Left ventricle myocardium inferior (tissue), 1 donor: ENCODE data around the gene REG1A. TPM values are rescaled to one million over a fixed set of nuclear protein-coding genes. Genes with fewer than 3 reads are reported as not detected.

Experiments
- DNase-seq: peaks from one replicate; pipeline ENCODE4 v3.0.0-alpha.2; 2020
- H3K27ac ChIP-seq: fragments of 200-600 bp; replicated peaks from 2 replicates; pipeline ENCODE4 v1.8.0; 2021
- H3K27me3 ChIP-seq: fragments of 200-600 bp; 2 replicates; pipeline ENCODE4 v1.8.0; 2021; ENCODE audit warnings: low read depth
- H3K36me3 ChIP-seq: fragments of 200-600 bp; 2 replicates; pipeline ENCODE4 v1.8.0; 2021
- H3K4me1 ChIP-seq: fragments of 200-600 bp; 2 replicates; pipeline ENCODE4 v1.8.0; 2021
- H3K4me3 ChIP-seq: fragments of 200-600 bp; 2 replicates; pipeline ENCODE4 v1.8.0; 2021; ENCODE audit warnings: mild to moderate bottlenecking, moderate library complexity
- H3K9me3 ChIP-seq: fragments of 200-600 bp; replicated peaks from 2 replicates; pipeline ENCODE4 v1.8.0; 2021
- intact Hi-C: fragments of 100-400 bp; cut with micrococcal nuclease; formaldehyde crosslinking; loops from one replicate; pipeline ENCODE4 v1.11.0; 2022
- total RNA-seq: library from RNA; stranded (reverse); fragmentation: NEBNext Ultra II Directional; extraction: Animal tissue kit (Norgen Biotek cat#: 25700); gene quantifications from one replicate; pipeline ENCODE4 v1.2.1, GENCODE V29; 2021
- TF ChIP-seq, protein P1 (sequence below): fragments of 200-600 bp; IDR thresholded peaks from 2 replicates; pipeline ENCODE4 v1.8.0; 2021; ENCODE audit warnings: antibody characterized with exemption, mild to moderate bottlenecking, borderline replicate concordance
- donor health status: DM: no; HTN: yes; CAD: no; lungs with severe emphysema.

Gene REG1A
- total RNA-seq, 1 donor from 2014 or later: not detected

GRCh38 chr2:79085382-79085781 is 34.9 kb upstream of the REG1A start:
- no peaks in the 10 kb centered on the region for H3K36me3 ChIP-seq
- H3K4me3 ChIP-seq: no peak overlapping the region
- no peaks in the 10 kb centered on the region for H3K4me1 ChIP-seq
- TF ChIP-seq, protein P1, sequence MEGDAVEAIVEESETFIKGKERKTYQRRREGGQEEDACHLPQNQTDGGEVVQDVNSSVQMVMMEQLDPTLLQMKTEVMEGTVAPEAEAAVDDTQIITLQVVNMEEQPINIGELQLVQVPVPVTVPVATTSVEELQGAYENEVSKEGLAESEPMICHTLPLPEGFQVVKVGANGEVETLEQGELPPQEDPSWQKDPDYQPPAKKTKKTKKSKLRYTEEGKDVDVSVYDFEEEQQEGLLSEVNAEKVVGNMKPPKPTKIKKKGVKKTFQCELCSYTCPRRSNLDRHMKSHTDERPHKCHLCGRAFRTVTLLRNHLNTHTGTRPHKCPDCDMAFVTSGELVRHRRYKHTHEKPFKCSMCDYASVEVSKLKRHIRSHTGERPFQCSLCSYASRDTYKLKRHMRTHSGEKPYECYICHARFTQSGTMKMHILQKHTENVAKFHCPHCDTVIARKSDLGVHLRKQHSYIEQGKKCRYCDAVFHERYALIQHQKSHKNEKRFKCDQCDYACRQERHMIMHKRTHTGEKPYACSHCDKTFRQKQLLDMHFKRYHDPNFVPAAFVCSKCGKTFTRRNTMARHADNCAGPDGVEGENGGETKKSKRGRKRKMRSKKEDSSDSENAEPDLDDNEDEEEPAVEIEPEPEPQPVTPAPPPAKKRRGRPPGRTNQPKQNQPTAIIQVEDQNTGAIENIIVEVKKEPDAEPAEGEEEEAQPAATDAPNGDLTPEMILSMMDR: no peak
- no peak overlapping the region for H3K27ac ChIP-seq
- H3K27me3 ChIP-seq: no peaks in the 10 kb centered on the region
- intact Hi-C loops: no loop called here
- no peaks in the 10 kb centered on the region for H3K9me3 ChIP-seq
- DNase-seq: no peak

GRCh38 chr2:79086255-79086654 is 34.0 kb upstream of the REG1A start:
- TF ChIP-seq, protein P1: no peak
- peaks cover 4% of the 10 kb centered on the region for H3K9me3 ChIP-seq
- no peak overlapping the region for H3K27ac ChIP-seq
- no peaks in the 10 kb centered on the region for H3K36me3 ChIP-seq
- no peak overlapping the region for H3K4me3 ChIP-seq
- no peak for DNase-seq
- no peaks in the 10 kb centered on the region for H3K4me1 ChIP-seq
- intact Hi-C loops: no loop called here
- H3K27me3 ChIP-seq: no peaks in the 10 kb centered on the region

DNA sequence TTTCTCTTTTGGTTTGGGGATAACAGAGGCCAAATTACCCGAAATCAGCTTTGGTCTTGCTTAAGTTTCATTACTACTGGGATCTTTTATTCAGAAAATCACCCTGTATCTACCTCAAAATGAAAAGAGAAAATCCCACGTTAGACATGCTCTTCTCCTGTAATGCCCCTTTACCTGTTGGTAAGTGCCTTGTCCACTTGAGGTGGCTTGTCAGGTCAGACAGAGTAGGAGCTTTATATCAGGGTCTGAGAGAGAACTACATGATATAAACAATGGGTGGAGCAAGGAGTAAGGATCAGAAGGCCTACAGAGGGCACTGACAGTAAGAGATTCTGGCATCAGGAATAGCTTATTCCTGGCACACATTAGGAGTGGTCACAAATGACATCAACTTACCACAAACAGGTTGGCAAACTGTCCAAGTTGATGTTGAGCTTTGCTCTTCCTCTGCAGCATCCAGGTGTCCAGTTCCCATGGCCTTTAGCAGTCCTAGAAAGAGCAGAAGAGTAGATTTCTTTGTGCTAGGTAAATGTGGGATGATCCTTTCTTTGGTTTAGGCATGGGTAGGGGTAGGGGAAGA is 32.4 kb upstream of the REG1A start, which contains the start of gene REG1B:
Gene REG1B, minus strand, starts transcription at position 209 of the 580 bp plus-strand sequence. CDS start 381 bp downstream, outside the sequence.
- TF ChIP-seq, protein P1: no peak
- intact Hi-C loops: no loop called here
- no peaks in the 10 kb centered on the region for H3K36me3 ChIP-seq

DNA sequence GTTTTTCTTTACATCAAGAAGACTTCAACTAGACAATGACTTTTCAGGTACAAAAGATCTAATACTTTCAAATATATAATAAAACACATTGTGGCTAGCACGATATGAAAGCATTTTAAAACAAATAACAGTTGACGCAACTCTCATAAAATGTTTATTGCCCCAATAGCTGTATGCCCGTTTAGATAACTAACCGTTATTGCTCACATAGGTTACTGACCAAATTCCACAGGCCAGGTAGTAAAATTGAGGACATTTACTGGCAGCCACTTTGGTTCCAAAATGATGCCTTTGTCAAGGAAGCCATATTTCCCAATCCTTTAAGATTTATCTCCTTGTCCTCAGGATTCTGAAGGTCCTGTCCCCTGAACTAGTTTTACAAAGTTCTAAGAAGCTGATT is 29.6 kb upstream of the REG1A start:
- TF ChIP-seq, protein P1: no peak
- Histone ChIP-seq H3K36me3 (no peaks in the 10 kb centered on the region), H3K4me1 (no peaks in the 10 kb centered on the region), H3K27ac (no peak overlapping the region), H3K27me3 (no peaks in the 10 kb centered on the region), H3K9me3 (peaks cover 5% of the 10 kb centered on the region), H3K4me3 (no peak overlapping the region)
- intact Hi-C loops: no loop called here
- no peak for DNase-seq

More for the DNA sequence above, 32.4 kb upstream of the REG1A start, which contains the start of gene REG1B:
- Histone ChIP-seq H3K4me3 (no peak within 1 kb of the TSS), H3K27ac (no peak within 1 kb of the TSS), H3K9me3 (peaks cover 5% of the 10 kb centered on the region), H3K4me1 (no peaks in the 10 kb centered on the region), H3K27me3 (no peaks in the 10 kb centered on the region)
- no peak for DNase-seq

- Histone ChIP-seq H3K9me3 (peaks cover 20% of the 10 kb centered on the region), H3K27me3 (no peaks in the 10 kb centered on the region), H3K4me3 (no peak overlapping the region), H3K36me3 (no peaks in the 10 kb centered on the region), H3K4me1 (no peaks in the 10 kb centered on the region), H3K27ac (no peak overlapping the region)
- TF ChIP-seq, protein P1: no peak
- intact Hi-C loops: no loop called here
- no peak for DNase-seq
These were observed 22.4 kb upstream of the REG1A start for GRCh38 chr2:79097843-79098242.
